ENCODE results near the gene LKAAEAR1.

DNA sequence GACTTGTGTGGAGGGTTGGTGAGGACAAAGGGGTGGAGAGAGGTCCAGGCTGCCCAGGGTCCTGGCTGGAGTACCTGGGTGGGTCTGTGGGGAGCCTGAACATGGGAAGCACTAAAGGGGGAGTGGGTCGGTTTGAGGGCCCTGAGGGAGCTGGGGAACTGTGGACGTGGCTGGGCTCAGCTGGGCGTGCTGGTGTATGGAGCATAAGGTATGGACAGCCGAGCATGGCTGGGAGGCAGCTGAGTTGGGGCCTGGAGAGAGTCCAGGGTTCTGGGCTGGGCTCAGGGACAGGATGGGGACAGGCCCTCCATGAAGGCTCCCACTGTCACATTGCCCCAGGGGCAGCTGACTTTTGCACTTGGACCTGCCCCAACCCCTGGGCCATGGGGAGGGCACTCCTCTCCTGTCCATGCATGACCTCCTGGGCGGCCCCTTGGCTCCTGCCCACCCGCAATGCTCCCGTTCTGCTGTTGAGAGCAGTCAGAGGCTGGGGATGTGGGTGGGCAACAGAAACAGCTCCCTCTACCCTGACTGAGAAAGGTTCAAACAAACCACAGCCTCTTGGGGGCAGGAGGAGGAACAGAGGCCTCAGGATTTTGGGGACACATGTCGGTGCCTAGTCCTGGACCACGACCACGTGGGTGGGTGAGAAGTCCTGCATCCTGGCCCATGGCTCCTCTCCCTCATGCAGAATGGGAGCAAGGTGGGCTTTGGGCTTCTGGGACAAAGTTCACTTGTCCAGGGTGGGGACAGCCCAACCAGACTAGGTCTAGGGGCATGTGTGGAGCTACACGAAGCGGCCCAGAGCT lies 43.8 kb downstream of the LKAAEAR1 start:
- no peak for TF ChIP-seq POLR2AphosphoS5 (IDR thresholded peaks at IDR 0.05; ENCODE audit: low read depth, low read length)
- no peak for TF ChIP-seq TAF1 (IDR thresholded peaks at IDR 0.05; ENCODE audit: borderline replicate concordance, insufficient read depth, low read length)
- no peak for TF ChIP-seq FOXP2 (optimal IDR thresholded peaks at IDR 0.05; ENCODE audit: borderline replicate concordance, extremely low read depth, extremely low read length, insufficient read depth)
- TF ChIP-seq, protein P1, sequence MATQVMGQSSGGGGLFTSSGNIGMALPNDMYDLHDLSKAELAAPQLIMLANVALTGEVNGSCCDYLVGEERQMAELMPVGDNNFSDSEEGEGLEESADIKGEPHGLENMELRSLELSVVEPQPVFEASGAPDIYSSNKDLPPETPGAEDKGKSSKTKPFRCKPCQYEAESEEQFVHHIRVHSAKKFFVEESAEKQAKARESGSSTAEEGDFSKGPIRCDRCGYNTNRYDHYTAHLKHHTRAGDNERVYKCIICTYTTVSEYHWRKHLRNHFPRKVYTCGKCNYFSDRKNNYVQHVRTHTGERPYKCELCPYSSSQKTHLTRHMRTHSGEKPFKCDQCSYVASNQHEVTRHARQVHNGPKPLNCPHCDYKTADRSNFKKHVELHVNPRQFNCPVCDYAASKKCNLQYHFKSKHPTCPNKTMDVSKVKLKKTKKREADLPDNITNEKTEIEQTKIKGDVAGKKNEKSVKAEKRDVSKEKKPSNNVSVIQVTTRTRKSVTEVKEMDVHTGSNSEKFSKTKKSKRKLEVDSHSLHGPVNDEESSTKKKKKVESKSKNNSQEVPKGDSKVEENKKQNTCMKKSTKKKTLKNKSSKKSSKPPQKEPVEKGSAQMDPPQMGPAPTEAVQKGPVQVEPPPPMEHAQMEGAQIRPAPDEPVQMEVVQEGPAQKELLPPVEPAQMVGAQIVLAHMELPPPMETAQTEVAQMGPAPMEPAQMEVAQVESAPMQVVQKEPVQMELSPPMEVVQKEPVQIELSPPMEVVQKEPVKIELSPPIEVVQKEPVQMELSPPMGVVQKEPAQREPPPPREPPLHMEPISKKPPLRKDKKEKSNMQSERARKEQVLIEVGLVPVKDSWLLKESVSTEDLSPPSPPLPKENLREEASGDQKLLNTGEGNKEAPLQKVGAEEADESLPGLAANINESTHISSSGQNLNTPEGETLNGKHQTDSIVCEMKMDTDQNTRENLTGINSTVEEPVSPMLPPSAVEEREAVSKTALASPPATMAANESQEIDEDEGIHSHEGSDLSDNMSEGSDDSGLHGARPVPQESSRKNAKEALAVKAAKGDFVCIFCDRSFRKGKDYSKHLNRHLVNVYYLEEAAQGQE (IDR thresholded peaks at IDR 0.05; ENCODE audit: insufficient read depth in 1 of 2, low read depth in 2 of 2, low read length in 2 of 2): no peak

Measured in PFSK-1 (cell line).